Measurements from ENCODE around the gene SCRN2. TPM values are rescaled to one million over a fixed set of nuclear protein-coding genes. Genes with fewer than 3 reads are reported as not detected.

The SCRN2 gene
- total and polyA plus RNA-seq, 2 experiments from 2014 or later = 40.6 to 45.5 TPM

- no peaks in the 10 kb centered on the region for H3K36me3 Mint-ChIP-seq (ENCODE audit: low read depth)
- Histone ChIP-seq H3K4me3 (no peak overlapping the region), H2AFZ (no peak overlapping the region), H3F3A (replicated peaks; ENCODE audit: low read depth) (no peaks in the 10 kb centered on the region), H4K20me1 (replicated peaks; ENCODE audit: insufficient read depth) (no peaks in the 10 kb centered on the region; the same call in none of the 2 replicates), H3K79me2 (replicated peaks; ENCODE audit: insufficient read depth) (no peaks in the 10 kb centered on the region), H3K36me3 (ENCODE audit: insufficient read depth) (no peaks in the 10 kb centered on the region), H3K27me3 (ENCODE audit: insufficient read depth) (no peaks in the 10 kb centered on the region), H3K4me1 (ENCODE audit: insufficient read depth) (no peaks in the 10 kb centered on the region), H3K27ac (ENCODE audit: low read depth) (no peak overlapping the region), H3K9me2 (ENCODE audit: insufficient read depth) (no peaks in the 10 kb centered on the region), H3K4me2 (no peak overlapping the region)
- H3K4me1 Mint-ChIP-seq = no peaks in the 10 kb centered on the region
- TF ChIP-seq, protein P1, sequence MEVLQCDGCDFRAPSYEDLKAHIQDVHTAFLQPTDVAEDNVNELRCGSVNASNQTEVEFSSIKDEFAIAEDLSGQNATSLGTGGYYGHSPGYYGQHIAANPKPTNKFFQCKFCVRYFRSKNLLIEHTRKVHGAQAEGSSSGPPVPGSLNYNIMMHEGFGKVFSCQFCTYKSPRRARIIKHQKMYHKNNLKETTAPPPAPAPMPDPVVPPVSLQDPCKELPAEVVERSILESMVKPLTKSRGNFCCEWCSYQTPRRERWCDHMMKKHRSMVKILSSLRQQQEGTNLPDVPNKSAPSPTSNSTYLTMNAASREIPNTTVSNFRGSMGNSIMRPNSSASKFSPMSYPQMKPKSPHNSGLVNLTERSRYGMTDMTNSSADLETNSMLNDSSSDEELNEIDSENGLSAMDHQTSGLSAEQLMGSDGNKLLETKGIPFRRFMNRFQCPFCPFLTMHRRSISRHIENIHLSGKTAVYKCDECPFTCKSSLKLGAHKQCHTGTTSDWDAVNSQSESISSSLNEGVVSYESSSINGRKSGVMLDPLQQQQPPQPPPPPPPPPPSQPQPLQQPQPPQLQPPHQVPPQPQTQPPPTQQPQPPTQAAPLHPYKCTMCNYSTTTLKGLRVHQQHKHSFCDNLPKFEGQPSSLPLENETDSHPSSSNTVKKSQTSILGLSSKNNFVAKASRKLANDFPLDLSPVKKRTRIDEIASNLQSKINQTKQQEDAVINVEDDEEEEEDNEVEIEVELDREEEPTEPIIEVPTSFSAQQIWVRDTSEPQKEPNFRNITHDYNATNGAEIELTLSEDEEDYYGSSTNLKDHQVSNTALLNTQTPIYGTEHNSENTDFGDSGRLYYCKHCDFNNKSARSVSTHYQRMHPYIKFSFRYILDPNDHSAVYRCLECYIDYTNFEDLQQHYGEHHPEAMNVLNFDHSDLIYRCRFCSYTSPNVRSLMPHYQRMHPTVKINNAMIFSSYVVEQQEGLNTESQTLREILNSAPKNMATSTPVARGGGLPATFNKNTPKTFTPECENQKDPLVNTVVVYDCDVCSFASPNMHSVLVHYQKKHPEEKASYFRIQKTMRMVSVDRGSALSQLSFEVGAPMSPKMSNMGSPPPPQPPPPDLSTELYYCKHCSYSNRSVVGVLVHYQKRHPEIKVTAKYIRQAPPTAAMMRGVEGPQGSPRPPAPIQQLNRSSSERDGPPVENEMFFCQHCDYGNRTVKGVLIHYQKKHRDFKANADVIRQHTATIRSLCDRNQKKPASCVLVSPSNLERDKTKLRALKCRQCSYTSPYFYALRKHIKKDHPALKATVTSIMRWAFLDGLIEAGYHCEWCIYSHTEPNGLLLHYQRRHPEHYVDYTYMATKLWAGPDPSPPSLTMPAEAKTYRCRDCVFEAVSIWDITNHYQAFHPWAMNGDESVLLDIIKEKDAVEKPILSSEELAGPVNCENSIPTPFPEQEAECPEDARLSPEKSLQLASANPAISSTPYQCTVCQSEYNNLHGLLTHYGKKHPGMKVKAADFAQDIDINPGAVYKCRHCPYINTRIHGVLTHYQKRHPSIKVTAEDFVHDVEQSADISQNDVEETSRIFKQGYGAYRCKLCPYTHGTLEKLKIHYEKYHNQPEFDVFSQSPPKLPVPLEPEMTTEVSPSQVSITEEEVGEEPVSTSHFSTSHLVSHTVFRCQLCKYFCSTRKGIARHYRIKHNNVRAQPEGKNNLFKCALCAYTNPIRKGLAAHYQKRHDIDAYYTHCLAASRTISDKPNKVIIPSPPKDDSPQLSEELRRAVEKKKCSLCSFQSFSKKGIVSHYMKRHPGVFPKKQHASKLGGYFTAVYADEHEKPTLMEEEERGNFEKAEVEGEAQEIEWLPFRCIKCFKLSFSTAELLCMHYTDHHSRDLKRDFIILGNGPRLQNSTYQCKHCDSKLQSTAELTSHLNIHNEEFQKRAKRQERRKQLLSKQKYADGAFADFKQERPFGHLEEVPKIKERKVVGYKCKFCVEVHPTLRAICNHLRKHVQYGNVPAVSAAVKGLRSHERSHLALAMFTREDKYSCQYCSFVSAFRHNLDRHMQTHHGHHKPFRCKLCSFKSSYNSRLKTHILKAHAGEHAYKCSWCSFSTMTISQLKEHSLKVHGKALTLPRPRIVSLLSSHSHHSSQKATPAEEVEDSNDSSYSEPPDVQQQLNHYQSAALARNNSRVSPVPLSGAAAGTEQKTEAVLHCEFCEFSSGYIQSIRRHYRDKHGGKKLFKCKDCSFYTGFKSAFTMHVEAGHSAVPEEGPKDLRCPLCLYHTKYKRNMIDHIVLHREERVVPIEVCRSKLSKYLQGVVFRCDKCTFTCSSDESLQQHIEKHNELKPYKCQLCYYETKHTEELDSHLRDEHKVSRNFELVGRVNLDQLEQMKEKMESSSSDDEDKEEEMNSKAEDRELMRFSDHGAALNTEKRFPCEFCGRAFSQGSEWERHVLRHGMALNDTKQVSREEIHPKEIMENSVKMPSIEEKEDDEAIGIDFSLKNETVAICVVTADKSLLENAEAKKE (CRISPR knock-in tag; IDR thresholded peaks at IDR 0.05) = no peak
- no peak for TF ChIP-seq JUNB (IDR thresholded peaks at IDR 0.05; ENCODE audit: unreplicated experiment)
- TF ChIP-seq, protein P2, sequence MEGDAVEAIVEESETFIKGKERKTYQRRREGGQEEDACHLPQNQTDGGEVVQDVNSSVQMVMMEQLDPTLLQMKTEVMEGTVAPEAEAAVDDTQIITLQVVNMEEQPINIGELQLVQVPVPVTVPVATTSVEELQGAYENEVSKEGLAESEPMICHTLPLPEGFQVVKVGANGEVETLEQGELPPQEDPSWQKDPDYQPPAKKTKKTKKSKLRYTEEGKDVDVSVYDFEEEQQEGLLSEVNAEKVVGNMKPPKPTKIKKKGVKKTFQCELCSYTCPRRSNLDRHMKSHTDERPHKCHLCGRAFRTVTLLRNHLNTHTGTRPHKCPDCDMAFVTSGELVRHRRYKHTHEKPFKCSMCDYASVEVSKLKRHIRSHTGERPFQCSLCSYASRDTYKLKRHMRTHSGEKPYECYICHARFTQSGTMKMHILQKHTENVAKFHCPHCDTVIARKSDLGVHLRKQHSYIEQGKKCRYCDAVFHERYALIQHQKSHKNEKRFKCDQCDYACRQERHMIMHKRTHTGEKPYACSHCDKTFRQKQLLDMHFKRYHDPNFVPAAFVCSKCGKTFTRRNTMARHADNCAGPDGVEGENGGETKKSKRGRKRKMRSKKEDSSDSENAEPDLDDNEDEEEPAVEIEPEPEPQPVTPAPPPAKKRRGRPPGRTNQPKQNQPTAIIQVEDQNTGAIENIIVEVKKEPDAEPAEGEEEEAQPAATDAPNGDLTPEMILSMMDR (conservative IDR thresholded peaks at IDR 0.05; ENCODE audit: low read depth in 2 of 2) = no peak
- no peak for DNase-seq (ENCODE audit: low spot score)
- no peak overlapping the region for H3K4me3 Mint-ChIP-seq
- no peaks in the 10 kb centered on the region for H3K9me3 Mint-ChIP-seq
- no peak overlapping the region for H3K27ac Mint-ChIP-seq
- H3K27me3 Mint-ChIP-seq (ENCODE audit: insufficient read depth, low read depth, poor library complexity) = peaks cover 9% of the 10 kb centered on the region
- no peak for ATAC-seq
Measured at GRCh38 chr17:47801176-47801765, 39.8 kb downstream of the SCRN2 start.

GRCh38 chr17:47800686-47801085, 40.4 kb downstream of the SCRN2 start:
- Histone ChIP-seq H2AFZ (no peak overlapping the region), H3K79me2 (replicated peaks; ENCODE audit: insufficient read depth) (no peaks in the 10 kb centered on the region), H3K4me2 (no peak overlapping the region), H3K27me3 (ENCODE audit: insufficient read depth) (no peaks in the 10 kb centered on the region), H4K20me1 (replicated peaks; ENCODE audit: insufficient read depth) (no peaks in the 10 kb centered on the region; the same call in none of the 2 replicates), H3K27ac (ENCODE audit: low read depth) (no peak overlapping the region), H3F3A (replicated peaks; ENCODE audit: low read depth) (no peaks in the 10 kb centered on the region), H3K4me3 (no peak overlapping the region), H3K36me3 (ENCODE audit: insufficient read depth) (no peaks in the 10 kb centered on the region), H3K9me2 (ENCODE audit: insufficient read depth) (no peaks in the 10 kb centered on the region), H3K4me1 (ENCODE audit: insufficient read depth) (no peaks in the 10 kb centered on the region)
- Mint-ChIP-seq H3K9me3 (no peaks in the 10 kb centered on the region), H3K27me3 (ENCODE audit: insufficient read depth, low read depth, poor library complexity) (peaks cover 12% of the 10 kb centered on the region), H3K4me3 (no peak overlapping the region), H3K36me3 (ENCODE audit: low read depth) (no peaks in the 10 kb centered on the region), H3K27ac (no peak overlapping the region), H3K4me1 (no peaks in the 10 kb centered on the region)
- ATAC-seq (no peak), DNase-seq (ENCODE audit: low spot score) (no peak)
- no peak for TF ChIP-seq ZNF331 (CRISPR knock-in tag; IDR thresholded peaks at IDR 0.05; ENCODE audit: low read depth)
- TF ChIP-seq, protein P3, sequence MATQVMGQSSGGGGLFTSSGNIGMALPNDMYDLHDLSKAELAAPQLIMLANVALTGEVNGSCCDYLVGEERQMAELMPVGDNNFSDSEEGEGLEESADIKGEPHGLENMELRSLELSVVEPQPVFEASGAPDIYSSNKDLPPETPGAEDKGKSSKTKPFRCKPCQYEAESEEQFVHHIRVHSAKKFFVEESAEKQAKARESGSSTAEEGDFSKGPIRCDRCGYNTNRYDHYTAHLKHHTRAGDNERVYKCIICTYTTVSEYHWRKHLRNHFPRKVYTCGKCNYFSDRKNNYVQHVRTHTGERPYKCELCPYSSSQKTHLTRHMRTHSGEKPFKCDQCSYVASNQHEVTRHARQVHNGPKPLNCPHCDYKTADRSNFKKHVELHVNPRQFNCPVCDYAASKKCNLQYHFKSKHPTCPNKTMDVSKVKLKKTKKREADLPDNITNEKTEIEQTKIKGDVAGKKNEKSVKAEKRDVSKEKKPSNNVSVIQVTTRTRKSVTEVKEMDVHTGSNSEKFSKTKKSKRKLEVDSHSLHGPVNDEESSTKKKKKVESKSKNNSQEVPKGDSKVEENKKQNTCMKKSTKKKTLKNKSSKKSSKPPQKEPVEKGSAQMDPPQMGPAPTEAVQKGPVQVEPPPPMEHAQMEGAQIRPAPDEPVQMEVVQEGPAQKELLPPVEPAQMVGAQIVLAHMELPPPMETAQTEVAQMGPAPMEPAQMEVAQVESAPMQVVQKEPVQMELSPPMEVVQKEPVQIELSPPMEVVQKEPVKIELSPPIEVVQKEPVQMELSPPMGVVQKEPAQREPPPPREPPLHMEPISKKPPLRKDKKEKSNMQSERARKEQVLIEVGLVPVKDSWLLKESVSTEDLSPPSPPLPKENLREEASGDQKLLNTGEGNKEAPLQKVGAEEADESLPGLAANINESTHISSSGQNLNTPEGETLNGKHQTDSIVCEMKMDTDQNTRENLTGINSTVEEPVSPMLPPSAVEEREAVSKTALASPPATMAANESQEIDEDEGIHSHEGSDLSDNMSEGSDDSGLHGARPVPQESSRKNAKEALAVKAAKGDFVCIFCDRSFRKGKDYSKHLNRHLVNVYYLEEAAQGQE (IDR thresholded peaks at IDR 0.05; ENCODE audit: unreplicated experiment) = no peak
- TF ChIP-seq, protein P4, sequence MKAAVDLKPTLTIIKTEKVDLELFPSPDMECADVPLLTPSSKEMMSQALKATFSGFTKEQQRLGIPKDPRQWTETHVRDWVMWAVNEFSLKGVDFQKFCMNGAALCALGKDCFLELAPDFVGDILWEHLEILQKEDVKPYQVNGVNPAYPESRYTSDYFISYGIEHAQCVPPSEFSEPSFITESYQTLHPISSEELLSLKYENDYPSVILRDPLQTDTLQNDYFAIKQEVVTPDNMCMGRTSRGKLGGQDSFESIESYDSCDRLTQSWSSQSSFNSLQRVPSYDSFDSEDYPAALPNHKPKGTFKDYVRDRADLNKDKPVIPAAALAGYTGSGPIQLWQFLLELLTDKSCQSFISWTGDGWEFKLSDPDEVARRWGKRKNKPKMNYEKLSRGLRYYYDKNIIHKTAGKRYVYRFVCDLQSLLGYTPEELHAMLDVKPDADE (IDR thresholded peaks at IDR 0.05) = no peak
- TF ChIP-seq ZNF114 (CRISPR knock-in tag; IDR thresholded peaks at IDR 0.05) = no peak
- TF ChIP-seq STAT1 (IDR thresholded peaks at IDR 0.05; ENCODE audit: unreplicated experiment) = no peak
- TF ChIP-seq EZH2phosphoT487 (IDR thresholded peaks at IDR 0.05; ENCODE audit: unreplicated experiment) = no peak
